Neural crest cell (in vitro differentiated cells): ENCODE results near the gene ATAD3B. TPM values are rescaled to one million over a fixed set of nuclear protein-coding genes. Genes with fewer than 3 reads are reported as not detected.

Source experiments
- total RNA-seq: library from RNA; stranded (reverse); gene quantifications from 2 replicates; pipeline ENCODE4 v1.2.1, GENCODE V29; 2021

Gene ATAD3B
- total RNA-seq, 1 donor from 2014 or later: 45.1 TPM

Other genes starting within 250 kb of the ATAD3B start
- 76.1 and 93.8 TPM in 2 replicates for gene SDF4, start 239.8 kb upstream of the ATAD3B start, total RNA-seq
- gene B3GALT6, start 239.5 kb upstream of the ATAD3B start, total RNA-seq: 39.8 and 41.1 TPM in 2 replicates
- 0.66 and 0.79 TPM in 2 replicates for gene C1QTNF12, start 225.0 kb upstream of the ATAD3B start, total RNA-seq
- 77.0 and 80.8 TPM in 2 replicates for gene UBE2J2, start 197.9 kb upstream of the ATAD3B start, total RNA-seq
- 5.9 and 10.8 TPM in 2 replicates for gene SCNN1D, start 191.3 kb upstream of the ATAD3B start, total RNA-seq
- gene ACAP3, start 163.8 kb upstream of the ATAD3B start, total RNA-seq: 111 and 124 TPM in 2 replicates
- gene PUSL1, start 163.2 kb upstream of the ATAD3B start, total RNA-seq: 26.3 and 27.9 TPM in 2 replicates
- gene INTS11, start 147.1 kb upstream of the ATAD3B start, total RNA-seq: 137 and 160 TPM in 2 replicates
- 18.9 and 19.8 TPM in 2 replicates for gene CPTP, start 147.0 kb upstream of the ATAD3B start, total RNA-seq
- 0.64 and 0.68 TPM in 2 replicates for gene TAS1R3, start 140.5 kb upstream of the ATAD3B start, total RNA-seq
- gene DVL1, start 122.3 kb upstream of the ATAD3B start, total RNA-seq: 63.4 and 66.7 TPM in 2 replicates
- 5.0 and 5.8 TPM in 2 replicates for gene MXRA8, start 113.2 kb upstream of the ATAD3B start, total RNA-seq
- 127 and 128 TPM in 2 replicates for gene AURKAIP1, start 96.6 kb upstream of the ATAD3B start, total RNA-seq
- 249 and 261 TPM in 2 replicates for gene CCNL2, start 72.4 kb upstream of the ATAD3B start, total RNA-seq
- 113 and 117 TPM in 2 replicates for gene MRPL20, start 64.5 kb upstream of the ATAD3B start, total RNA-seq
- 0.66 and 0.89 TPM in 2 replicates for gene ANKRD65, start 50.5 kb upstream of the ATAD3B start, total RNA-seq
- 8.9 and 9.6 TPM in 2 replicates for gene VWA1, start 36.1 kb upstream of the ATAD3B start, total RNA-seq
- 0.23 and 0.41 TPM in 2 replicates for gene ATAD3C, start 22.1 kb upstream of the ATAD3B start, total RNA-seq
- 54.4 and 58.0 TPM in 2 replicates for gene ATAD3A, start 40.4 kb downstream of the ATAD3B start, total RNA-seq
- 13.4 and 16.9 TPM in 2 replicates for gene TMEM240, start 68.9 kb downstream of the ATAD3B start, total RNA-seq
- 132 and 134 TPM in 2 replicates for gene SSU72, start 103.1 kb downstream of the ATAD3B start, total RNA-seq
- gene FNDC10, start 128.4 kb downstream of the ATAD3B start, total RNA-seq: 14.3 and 14.5 TPM in 2 replicates
- 105 and 106 TPM in 2 replicates for gene MIB2, start 143.7 kb downstream of the ATAD3B start, total RNA-seq
- 1.7 and 2.3 TPM in 2 replicates for gene MMP23B, start 160.4 kb downstream of the ATAD3B start, total RNA-seq
- gene CDK11B, start 187.2 kb downstream of the ATAD3B start, total RNA-seq: 32.1 and 34.1 TPM in 2 replicates
- 96.3 and 99.0 TPM in 2 replicates for gene SLC35E2B, start 221.0 kb downstream of the ATAD3B start, total RNA-seq